HG03060 (cell line): ENCODE data around the gene MCUR1.
A peak's percentile ranks its signal among the peaks of the same experiment; 100 is the strongest.
"Not testable (repeated sequence)": the region's sequence is repeated elsewhere in the genome, so short reads cannot be mapped to it uniquely, and the experiment has no call there.

Experiments
- ATAC-seq: cut with Tn5 transposase; IDR thresholded peaks from one replicate; pipeline ENCODE4 v1.9.1; 2021; ENCODE audit warnings: low read depth, moderate number of reproducible peaks; ENCODE audit not compliant: unreplicated experiment

The MCUR1 gene, protein sequence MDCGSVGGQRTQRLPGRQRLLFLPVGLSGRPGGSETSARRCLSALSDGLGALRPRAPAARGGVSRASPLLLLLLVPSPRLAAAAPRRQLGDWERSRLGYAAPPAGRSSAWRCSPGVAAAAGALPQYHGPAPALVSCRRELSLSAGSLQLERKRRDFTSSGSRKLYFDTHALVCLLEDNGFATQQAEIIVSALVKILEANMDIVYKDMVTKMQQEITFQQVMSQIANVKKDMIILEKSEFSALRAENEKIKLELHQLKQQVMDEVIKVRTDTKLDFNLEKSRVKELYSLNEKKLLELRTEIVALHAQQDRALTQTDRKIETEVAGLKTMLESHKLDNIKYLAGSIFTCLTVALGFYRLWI

GRCh38 chr6:13814176-13814937 is at the start of gene MCUR1:
Gene MCUR1 (minus strand): TSS chr6:13814557. CDS start chr6:13814429, 128 bp downstream.
- peak; percentile 74 for ATAC-seq

- ATAC-seq, result no peak
Observed at GRCh38 chr6:13863699-13864155, 49.4 kb upstream of the MCUR1 start.

DNA sequence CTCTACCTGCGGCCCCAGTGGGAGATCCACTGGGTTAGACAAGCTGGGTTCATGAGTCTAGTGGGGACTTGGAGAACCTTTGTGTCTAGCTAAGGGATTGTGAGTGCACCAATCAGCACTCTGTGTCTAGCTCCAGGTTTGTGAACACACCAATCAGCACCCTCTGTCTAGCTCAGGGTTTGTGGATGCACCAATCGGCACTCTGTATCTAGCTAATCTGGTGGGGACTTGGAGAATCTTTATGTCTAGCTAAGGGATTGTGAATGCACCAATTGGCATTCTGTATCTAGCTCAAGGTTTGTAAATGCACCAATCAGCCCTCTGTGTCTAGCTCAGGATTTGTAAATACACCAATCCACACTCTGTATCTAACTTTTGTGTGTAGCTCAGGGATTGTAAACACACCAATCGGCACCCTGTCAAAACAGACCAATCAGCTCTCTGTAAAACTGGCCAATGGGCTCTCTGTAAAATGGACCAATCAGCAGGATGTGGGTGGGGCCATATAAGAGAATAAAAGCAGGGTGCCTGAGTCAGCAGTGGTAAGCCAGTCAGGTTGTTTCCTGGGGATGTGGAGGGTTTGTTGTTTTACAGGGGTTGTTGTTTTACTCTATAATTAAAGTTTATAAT is 46.3 kb upstream of the MCUR1 start:
- not testable (repeated sequence) for ATAC-seq

DNA sequence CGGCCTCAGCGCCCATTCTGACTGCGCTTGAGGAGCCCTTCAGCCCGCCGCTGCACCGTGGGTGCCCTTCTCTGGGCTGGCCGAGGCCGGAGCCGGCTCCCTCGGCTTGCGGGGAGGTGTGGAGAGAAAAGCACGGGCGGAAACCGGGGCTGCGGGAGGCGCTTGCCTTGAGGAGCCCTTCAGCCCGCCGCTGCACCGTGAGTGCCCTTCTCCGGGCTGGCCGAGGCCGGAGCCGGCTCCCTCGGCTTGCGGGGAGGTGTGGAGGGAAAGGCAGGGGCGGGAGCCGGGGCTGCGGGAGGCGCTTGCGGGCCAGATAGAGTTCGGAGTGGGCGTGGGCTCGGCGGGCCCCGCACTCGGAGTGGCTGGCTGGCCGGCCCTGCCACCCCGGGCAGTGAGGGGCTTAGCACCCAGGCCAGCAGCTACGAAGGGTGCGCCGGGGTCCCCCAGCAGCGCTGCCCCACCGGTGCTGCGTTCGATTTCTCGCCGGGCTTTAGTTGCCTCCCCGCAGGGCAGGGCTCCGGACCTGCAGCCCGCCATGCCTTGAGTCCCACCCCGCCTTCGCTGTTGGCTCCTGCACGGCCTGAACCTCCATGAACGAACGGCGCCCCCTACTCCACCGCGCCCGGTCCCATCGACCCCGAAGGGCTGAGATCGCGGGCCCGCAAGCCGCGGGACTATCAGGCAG is 45.7 kb upstream of the MCUR1 start:
- ATAC-seq, result no peak

DNA sequence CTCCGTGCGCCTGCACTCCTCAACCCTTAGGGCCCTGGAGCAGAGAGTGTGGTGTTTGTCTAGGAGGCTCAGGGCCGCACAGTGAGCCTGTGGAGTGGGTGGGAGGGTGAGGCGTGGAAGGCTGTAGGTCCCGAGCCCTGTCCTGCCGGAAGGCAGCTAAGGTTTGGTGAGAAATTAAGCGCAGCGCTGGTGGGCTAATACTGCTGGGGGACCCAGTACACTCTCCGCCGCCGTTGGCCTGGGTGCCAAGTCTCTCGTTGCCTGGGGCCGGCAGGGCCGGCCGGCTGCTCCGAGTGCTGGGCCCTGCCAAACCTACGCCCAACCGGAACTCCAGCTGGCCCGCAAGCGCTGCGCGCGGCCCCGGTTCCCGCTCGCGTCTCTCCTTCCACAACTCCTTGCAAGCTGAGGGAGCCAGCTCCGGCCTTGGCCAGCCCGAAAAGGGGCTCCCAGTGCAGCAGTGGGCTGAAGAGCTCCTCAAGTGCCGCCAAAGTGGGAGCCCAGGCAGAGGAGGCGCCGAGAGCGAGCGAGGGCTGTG is 40.4 kb upstream of the MCUR1 start:
- no peak for ATAC-seq

DNA sequence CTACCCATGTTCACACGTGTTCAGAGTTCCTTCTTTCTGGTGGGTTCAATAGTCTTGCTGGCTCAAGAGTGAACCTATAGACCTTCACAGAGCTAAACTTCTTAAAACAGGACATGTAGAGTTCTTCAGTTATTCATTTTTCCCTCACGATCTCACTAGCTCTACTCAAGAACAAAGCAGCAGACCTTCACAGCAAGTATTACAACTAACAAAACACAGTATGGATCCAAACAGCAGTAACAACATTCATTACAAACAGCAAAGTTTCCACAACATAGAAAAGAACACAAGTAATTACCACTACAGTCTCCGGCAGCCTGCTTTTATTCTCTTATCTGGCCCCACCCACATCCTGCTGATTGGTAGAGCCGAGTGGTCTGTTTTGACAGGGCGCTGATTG is 39.5 kb upstream of the MCUR1 start:
- ATAC-seq, result no peak

- no peak for ATAC-seq
Observed at GRCh38 chr6:13851803-13852202, 37.4 kb upstream of the MCUR1 start.

- ATAC-seq, result no peak
Observed at GRCh38 chr6:13851330-13851729, 37.0 kb upstream of the MCUR1 start.

DNA sequence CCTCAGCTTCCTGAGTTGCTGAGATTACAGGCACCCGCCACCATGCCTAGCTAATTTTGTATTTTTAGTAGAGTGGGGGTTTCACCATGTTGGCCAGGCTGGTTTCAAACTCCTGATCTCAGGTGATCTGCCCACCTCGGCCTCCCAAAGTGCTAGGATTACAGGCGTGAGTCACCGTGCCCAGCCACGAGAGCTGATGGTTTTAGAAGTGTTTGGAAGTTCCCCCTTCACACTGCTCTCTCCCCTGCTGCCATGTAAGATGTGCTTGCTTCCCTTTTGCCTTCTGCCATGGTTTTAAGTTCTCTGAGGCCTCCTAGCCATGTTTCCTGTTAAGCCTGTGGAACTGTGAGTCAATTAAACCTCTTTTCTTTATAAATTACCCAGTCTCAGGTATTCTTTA is 36.3 kb upstream of the MCUR1 start:
- ATAC-seq, result not testable (repeated sequence)

DNA sequence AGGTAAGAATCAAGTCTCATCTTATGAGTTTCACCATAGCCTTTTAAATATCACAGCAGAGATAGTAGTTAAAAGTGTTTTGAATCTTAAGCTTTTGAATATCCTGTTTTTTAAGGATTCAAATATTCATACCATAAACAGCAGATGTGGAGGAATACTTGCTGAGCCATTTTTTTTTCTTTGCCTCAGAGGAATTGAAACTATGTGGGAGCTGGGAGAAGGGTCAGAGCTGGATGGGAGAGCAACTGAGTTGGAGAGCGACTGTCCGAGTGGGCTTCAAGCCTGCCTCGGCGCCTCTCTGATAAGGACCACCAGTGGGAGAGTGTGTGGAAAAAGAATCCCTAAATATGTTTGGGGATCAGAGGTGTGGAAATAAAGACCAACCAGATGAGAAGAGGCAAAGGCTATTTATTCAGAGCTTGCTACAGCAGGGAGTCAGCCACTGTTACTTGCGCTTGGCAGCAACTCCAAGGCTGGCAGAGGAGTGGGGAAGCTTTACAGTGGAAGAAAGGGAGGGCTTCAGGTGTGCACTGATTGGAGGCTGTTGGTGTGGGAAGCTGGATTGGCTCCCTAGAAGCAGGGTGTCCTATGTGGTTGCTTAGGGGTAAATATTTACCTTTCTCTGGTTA is 34.3 kb upstream of the MCUR1 start:
- no peak for ATAC-seq

GRCh38 chr6:13847326-13848050 is 33.1 kb upstream of the MCUR1 start:
- no peak for ATAC-seq

DNA sequence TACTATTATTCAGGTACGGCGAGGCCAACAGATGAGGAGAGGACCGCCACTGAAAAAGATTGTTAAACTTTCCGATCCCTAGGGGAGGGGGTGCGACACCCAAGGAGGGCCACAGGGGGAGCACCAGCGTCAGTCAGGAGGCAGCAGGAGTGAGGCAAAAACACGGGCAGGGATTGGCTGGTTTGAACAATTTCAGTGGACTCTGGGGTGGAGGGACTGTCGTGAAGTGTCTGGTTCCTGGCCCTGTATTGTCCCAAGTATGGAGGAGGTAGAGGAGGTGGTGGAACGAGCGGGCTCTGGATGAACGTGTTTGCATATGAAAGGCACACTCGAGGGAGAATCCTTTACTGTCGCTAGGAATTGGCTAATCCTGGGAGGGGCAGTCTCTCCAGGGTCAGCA is 32.5 kb upstream of the MCUR1 start:
- ATAC-seq, result no peak

GRCh38 chr6:13841936-13842335 is 27.6 kb upstream of the MCUR1 start:
- ATAC-seq, result no peak

GRCh38 chr6:13838616-13839015 is 24.3 kb upstream of the MCUR1 start:
- ATAC-seq, result no peak

DNA sequence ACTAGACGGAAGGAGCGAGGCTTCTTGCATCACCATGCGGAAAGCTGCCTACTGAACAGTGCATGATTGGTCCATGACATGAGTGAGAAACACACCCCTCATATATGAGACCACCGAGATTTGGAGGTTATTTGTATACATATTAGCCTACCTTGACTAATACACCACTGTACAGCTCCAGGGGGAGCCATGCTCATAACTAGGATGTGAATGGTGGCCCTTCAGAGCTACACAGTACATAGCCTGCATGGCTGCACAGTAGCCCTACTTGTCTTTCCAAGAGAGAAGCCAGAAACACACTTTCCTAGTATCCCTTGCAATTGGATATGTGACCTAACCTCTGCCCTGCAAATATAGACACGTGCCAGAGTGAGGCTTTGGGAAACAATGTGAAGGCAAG is 21.8 kb upstream of the MCUR1 start:
- ATAC-seq, result no peak

GRCh38 chr6:13834790-13835189 is 20.4 kb upstream of the MCUR1 start:
- ATAC-seq, result no peak

DNA sequence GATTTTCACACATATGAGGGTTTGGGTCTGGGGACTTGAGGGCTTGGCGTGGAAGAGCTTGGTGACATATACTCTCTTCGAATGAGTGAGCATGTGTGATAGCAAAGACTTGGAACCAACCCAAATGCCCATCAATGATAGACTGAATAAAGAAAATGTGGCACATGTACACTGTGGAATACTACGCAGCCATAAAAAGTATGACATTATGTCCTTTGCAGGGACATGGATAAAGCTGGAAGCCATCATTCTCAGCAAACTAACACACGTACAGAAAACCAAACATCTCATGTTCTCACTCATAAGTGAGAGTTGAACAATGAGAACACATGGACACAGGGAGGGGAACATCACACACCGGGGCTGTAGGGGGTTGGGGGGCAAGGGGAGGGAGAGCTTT is 19.7 kb upstream of the MCUR1 start:
- ATAC-seq, result not testable (repeated sequence)

DNA sequence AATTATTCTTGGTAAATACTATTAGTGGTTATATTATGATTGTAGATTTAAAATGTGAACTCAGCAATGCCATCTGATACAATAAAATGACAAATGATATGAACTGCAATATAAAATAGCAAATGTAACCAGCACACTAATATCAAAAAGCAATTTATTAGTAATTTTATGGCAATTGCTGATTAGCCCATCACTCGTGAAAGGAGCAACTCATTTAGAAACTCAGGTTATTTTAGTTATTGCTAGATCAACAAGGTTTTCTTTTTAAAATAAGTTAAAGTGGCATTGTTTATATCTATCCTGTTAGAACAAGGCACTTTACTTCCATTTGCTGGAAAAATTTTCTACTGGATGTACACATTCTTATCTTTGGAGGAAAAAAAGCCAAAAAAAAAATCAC is 18.4 kb upstream of the MCUR1 start:
- ATAC-seq, result no peak

DNA sequence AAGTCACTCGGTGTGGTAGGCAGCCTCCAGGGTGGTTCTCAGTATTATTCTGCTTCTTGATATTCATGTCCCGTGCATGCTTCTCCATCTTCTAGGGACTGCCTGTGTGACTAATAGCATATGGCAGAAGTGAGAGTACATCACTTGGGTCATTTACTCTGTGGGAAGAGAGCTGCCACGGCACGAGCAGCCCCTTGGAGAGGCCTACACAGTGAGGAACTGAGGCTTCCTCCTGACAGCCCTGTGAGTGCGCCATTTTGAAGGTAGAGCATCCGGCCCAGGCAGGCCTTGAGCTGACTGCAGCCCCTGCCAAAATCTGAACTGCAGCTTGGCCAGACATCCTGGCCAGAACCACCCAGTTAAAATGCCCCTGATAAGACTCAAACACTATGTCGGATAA is 17.3 kb upstream of the MCUR1 start:
- peak; percentile 74 for ATAC-seq
